GM12873 (cell line): Measurements from ENCODE around the gene PNPLA2.

Experiments
- TF ChIP-seq, protein P1 (sequence below): IDR thresholded peaks from 2 replicates; pipeline ENCODE4 v1.5.1; 2012; ENCODE audit warnings: low read depth, mild to moderate bottlenecking, moderate library complexity, low read length, control low read depth; ENCODE audit not compliant: insufficient read depth; ENCODE audit errors: missing control alignments

The PNPLA2 gene

DNA sequence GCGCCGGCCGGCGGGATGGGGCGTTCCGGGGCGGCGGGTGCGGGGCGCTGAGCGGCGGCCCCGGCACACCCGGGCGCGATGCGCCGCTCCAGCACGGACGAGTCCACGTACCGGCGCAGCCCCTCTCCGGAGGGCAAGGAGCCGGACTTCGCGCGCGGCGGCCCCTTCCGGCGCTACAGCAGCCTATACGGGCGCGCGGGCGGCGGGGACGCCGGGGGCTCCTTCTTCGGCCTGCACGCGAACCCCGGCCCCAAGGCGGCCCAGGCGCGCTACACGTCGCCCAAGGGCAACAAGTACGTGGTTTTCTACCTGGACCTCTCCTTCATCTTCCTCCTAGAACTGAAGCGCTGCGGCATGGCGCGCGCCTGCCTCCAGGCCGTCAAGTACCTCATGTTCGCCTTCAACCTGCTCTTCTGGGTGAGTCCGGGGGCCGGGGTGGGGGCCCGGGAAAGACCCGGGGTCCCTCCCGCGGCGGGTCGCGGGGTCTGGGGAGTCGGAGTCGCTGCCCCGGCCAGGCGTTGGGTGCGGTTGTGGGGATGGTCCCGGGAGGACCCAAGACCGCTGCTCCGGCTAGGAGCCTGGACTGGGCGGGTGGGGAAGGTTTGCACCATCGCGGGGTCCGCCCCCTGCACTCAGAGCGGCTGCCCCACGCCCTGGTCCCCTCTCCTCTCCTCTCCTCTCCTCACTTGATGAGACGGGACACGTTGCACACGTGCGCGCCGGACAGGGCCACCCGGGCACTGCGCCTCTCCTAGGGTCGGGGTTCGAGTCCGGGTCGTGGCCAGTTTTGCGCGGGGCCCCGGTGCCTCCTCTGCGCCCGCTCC lies 31.4 kb downstream of the PNPLA2 start:
- TF ChIP-seq, protein P1, sequence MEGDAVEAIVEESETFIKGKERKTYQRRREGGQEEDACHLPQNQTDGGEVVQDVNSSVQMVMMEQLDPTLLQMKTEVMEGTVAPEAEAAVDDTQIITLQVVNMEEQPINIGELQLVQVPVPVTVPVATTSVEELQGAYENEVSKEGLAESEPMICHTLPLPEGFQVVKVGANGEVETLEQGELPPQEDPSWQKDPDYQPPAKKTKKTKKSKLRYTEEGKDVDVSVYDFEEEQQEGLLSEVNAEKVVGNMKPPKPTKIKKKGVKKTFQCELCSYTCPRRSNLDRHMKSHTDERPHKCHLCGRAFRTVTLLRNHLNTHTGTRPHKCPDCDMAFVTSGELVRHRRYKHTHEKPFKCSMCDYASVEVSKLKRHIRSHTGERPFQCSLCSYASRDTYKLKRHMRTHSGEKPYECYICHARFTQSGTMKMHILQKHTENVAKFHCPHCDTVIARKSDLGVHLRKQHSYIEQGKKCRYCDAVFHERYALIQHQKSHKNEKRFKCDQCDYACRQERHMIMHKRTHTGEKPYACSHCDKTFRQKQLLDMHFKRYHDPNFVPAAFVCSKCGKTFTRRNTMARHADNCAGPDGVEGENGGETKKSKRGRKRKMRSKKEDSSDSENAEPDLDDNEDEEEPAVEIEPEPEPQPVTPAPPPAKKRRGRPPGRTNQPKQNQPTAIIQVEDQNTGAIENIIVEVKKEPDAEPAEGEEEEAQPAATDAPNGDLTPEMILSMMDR = no peak

DNA sequence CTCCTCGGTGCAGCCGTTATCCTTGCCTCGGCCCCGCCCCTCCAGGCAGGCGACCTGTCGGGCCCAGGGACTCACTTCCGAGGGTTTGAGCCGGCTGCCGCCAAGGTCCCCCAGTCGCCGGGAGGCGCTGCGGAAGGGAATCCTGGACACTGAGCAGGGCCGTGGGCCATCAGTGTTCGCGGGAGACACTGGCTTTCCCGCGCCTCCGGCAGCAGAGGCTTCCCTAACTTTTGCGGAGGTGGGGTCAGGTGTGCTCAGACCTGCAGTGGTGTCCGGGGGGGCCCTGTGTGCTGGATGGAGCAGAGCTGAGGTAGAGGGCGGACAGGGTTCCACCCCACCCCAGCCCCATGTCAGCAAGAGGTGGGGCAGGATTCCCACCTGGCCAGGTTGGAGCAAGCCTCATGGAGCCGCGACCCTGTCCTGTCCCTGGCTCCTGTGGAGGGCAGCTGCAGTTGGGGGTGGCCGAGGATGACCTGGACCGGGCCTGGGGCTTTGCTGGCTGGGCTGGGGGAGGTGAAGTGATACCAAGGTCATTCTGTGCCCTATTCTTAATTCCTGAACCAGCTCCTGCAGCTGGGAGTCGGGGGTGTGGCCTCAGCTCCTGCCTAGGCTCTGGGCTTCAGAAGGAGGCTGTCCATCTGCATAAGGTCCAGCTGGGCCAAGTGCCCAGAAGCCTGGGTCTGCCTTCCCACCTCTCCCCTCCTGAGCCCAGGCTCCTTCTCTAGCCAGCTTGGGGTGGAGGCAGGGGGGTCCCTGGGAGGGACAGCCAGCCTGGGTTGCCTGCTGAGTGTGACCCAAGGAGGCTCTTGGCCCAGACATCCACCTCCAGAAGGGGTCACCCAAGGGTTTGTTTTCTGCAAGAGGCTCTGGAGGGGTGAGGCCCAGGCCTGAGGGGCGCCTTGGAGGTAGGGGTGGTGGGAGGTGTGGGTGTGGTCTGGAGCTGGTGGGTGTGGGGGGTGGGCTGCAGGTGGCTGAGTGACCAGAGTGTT lies 32.4 kb downstream of the PNPLA2 start:
- TF ChIP-seq, protein P1 = peak; percentile 42

DNA sequence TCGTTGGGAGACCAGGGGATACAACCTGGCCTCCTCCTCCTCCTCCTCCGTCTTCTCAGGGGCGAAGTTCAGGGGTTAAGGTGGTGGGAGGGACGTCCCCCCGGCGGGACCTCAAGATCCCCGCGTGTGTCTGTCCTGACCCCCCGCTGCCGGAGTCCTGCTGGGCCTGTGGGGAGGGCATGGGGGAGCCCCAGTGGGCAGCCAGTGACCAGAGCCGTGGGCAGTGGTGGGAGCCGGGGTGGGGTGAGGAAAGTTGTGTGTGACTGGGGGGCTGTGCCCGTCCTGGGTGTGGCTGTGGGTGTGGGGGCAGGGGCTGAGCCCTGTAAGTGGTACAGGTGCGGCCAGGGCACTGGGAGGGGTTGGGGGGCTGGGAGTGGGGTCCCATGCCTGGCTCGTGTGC lies 34.0 kb downstream of the PNPLA2 start:
- TF ChIP-seq, protein P1 = no peak

DNA sequence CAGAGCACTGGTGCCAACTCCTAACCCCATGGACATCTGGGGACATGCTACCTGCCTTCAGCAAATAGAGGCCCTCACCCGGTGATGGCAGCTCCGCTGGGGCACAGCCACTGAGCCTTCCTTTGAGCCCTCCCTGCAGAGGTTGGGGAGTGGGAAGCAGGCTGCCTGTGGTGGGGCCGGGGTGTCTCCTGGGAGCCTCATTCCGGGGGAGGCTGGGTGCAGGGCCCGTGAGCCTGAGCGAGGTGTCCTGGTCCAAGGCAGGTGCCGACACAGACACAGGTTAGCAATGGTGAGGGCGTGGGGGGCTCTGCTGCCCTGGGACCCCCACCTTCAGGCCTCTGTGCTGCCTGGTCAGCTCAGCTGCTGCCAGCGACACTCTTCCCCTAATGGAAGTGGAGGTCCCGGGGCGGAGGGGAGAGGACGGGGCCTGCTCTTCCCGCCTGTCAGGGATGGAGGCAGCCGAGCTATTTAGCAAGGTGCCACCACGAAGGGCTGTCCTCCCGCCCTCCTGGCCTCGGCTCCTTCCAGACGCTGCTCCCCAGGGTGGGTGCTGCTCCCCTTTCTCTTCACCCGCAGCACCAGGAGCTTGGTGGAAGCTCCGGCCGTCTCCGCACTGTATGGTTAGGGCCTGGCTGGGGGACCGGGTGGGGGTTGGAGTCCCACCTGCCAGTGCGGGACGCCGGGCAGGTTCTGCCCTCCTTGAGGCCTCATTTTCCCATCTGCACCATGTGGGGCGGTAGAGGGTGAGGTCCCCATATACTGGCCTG lies 35.2 kb downstream of the PNPLA2 start:
- TF ChIP-seq, protein P1 = no peak

- TF ChIP-seq, protein P1 = no peak
Observed at GRCh38 chr11:854601-855329, 36.1 kb downstream of the PNPLA2 start.

DNA sequence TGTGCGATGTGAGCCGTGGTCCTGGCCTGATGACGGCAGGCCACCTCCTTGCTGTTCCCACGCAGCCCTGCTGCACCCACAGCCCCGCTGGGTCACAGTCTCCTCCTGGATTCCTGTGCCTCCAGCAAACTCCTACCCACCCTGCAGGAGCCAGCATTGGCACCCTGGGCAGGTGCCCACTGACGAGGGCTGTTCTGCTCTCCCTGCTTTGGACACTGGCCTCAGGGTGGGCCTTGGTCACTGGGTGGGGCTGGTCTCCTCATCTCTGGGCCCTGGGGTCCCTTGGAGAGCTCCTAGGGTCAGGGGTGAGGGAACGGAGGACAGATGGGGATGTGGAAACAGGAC lies 36.6 kb downstream of the PNPLA2 start:
- TF ChIP-seq, protein P1 = no peak
